Measurements from ENCODE around the gene SH3GL3.

SH3GL3 gene

DNA sequence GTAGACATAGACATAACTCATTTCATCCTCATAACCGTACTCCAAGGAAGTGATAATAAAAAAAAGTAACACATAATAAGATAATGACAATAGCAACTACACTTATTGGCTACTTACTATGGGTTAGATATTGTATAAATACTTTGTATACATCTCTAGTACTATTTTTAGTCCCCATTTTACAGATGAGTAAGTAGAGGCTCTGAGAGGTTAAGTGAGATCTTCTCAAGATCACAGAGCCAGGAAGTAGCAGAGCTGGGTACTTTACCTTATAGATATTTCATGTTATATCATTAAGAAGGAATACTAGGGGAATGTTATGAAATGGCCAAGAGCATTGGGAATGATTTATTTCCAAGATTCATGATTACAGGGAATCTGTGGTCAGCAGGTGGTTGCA, 157.4 kb downstream of the SH3GL3 start:
- no peak overlapping the region for H3K4me3 ChIP-seq (ENCODE audit: low read depth, low read length)

DNA sequence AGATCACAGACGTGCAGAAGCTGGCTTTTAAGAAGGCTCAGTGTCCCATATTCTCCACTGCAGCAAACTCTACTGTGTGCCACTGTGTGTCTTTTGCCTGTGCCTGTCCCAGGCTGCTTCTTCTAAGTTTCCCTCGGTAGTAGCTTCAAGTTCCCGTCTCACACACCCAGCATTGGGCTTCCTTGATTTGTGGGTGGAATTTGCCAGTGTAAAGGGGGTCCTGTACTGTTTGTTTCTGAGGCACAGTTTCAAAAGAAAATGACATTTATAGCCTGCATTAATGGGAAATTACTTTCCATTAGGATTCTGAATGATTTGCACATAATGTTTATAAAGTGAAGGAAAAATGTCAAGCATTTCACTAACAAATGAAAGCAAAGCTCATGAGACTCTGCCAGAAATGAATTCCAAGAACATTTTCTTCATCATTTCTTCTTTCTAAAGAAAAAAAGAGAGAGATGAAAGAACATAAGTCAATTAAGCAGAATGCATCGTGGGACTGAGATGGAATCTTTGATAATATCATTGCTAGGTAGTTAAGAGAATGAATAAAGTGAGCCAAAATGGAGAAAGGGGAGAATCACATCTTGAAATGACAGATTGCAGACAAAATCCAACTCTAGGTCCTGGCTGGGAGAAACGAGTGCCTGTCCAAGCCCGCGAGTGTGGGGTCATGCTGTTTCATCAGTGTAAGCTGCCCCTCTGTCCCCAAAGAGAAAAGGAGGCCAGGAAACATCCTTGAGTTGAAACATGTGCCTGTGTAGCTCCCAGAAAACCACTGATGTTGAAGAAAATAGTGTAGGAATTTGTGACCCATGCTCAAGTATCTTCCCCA, 158.2 kb downstream of the SH3GL3 start:
- TF ChIP-seq, protein P1, sequence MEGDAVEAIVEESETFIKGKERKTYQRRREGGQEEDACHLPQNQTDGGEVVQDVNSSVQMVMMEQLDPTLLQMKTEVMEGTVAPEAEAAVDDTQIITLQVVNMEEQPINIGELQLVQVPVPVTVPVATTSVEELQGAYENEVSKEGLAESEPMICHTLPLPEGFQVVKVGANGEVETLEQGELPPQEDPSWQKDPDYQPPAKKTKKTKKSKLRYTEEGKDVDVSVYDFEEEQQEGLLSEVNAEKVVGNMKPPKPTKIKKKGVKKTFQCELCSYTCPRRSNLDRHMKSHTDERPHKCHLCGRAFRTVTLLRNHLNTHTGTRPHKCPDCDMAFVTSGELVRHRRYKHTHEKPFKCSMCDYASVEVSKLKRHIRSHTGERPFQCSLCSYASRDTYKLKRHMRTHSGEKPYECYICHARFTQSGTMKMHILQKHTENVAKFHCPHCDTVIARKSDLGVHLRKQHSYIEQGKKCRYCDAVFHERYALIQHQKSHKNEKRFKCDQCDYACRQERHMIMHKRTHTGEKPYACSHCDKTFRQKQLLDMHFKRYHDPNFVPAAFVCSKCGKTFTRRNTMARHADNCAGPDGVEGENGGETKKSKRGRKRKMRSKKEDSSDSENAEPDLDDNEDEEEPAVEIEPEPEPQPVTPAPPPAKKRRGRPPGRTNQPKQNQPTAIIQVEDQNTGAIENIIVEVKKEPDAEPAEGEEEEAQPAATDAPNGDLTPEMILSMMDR (IDR thresholded peaks at IDR 0.05; ENCODE audit: borderline replicate concordance, insufficient read depth, low read depth, low read length), result no peak
- no peak overlapping the region for H3K4me3 ChIP-seq (ENCODE audit: low read depth, low read length)

More for the DNA sequence above, 157.4 kb downstream of the SH3GL3 start:
- TF ChIP-seq, protein P1 (IDR thresholded peaks at IDR 0.05; ENCODE audit: borderline replicate concordance, insufficient read depth, low read depth, low read length), result no peak

DNA sequence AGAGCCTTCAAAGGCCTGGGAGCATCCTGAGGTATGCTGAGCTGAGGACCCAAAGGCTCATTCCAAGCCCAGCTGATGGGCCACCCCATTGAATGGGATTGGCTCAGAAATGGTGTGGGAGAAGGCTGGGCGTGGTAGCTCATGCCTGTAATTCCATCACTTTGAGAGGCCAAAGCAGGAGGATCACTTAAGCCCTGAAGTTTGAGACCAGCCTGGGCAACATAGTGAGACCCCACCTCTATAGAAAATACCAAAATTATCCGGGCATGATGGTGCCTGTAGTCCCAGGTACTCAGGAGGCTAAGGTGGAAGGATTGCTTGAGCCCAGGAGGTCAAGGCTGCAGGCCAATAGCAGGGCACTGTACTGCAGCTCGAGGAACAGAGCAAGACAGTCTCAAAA, 163.0 kb downstream of the SH3GL3 start:
- H3K4me3 ChIP-seq (ENCODE audit: low read depth, low read length), result no peak overlapping the region
- TF ChIP-seq, protein P1 (IDR thresholded peaks at IDR 0.05; ENCODE audit: borderline replicate concordance, insufficient read depth, low read depth, low read length), result no peak

DNA sequence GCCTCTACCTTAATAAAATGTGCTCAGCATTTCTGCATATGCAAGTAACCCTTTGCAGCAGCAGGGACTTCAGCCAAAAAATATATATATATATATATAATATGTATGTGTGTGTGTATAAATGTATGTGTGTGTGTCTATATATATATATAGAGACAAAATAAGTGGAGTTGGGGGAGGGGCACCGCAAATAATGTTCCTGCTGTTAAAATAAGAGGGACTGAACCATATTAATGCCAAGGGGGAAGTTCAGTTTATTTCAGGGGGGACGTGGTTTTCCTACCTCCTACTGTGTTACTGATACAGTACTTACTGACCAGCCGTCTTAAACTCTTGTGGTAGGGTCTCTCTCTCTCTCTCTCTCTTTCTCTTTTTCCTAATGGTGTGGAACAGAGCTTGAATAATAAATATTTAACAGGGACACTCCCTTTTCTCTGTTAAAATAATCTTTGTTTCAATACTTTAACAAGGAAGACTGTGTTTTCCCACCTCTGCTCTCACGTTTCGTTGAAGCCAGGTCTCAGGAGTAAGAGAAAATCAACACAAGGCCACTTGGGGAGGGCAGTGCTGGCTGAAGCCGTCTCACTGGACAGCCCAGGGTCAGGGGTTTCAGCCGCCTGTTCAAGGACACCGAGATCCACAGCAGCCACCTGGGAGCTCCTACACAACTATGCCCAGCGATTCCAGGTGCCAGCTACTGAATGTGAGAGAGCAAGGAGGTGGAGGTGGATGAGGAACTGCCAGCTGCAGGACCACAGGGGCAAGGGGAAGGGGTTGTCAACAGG, 164.0 kb downstream of the SH3GL3 start:
- TF ChIP-seq, protein P1 (IDR thresholded peaks at IDR 0.05; ENCODE audit: borderline replicate concordance, insufficient read depth, low read depth, low read length), result no peak
- no peak overlapping the region for H3K4me3 ChIP-seq (ENCODE audit: low read depth, low read length)

DNA sequence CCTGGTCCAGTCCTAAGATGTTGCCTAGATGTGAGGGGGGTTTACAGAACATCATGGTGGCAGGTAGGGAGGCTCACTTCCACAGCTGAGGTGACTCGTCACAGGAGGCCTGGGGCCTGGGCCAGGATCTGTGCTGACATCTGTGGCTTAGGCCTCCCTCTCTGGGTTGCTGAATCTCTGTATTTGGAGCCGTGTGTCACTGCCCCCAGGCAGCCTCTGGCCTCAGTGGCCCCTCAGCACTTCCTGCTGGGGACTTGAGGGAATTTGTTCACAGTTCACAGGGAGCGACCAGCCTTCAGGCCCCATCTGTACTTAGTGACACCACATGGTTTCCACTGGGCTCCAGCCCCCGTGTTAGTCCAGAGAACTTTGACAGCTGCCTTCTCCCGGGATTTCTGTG, 165.1 kb downstream of the SH3GL3 start:
- TF ChIP-seq, protein P1 (IDR thresholded peaks at IDR 0.05; ENCODE audit: borderline replicate concordance, insufficient read depth, low read depth, low read length), result no peak

DNA sequence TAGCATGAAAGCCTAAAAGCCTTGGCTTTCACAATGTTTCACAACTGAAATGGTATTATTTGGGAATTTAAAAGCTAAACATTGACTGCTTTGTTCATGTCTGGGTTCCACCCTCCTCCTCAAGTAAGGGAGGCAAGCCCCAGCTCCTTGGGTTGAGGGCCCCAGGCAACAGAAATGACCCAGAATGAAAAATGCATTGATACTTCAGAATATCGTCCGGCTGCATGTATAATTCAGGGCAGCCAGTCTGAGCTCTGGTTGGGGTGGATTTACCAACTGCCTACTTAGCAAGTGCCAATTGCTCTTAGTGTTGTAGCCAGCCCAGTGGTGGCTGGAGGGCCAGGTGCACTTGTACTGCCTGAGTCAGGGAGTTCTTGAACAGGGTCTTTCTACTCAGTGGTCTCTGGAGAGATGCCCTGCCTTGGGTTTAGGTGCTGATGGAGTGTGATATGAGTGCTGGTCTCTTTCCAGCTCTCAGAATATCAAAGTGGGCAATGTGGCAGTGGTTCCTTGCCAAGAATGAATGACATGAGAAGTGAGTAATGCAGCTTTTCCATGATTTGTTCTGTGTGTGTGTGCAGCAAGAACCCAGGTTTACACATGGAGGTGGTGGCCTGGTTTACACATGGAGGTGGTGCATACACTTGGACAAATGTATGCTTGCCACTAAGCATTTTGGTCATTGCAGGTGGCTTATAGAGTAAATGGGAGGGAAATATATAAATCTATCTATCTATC, 165.9 kb downstream of the SH3GL3 start:
- no peak overlapping the region for H3K4me3 ChIP-seq (ENCODE audit: low read depth, low read length)
- TF ChIP-seq, protein P1 (IDR thresholded peaks at IDR 0.05; ENCODE audit: borderline replicate concordance, insufficient read depth, low read depth, low read length), result no peak

More for the DNA sequence above, 165.1 kb downstream of the SH3GL3 start:
- H3K4me3 ChIP-seq (ENCODE audit: low read depth, low read length), result no peak overlapping the region

All from GM12875 (cell line).